SH-SY5Y (cell line): ENCODE results near the gene RCAN1.

Experiments
- GATA2 ChIP-seq: IDR thresholded peaks from 2 replicates; pipeline ENCODE4 v1.6.1; 2011; ENCODE audit warnings: mild to moderate bottlenecking, low read depth, low read length
- GATA3 ChIP-seq: IDR thresholded peaks from 2 replicates; pipeline ENCODE4 v1.6.1; 2011; ENCODE audit warnings: low read depth, mild to moderate bottlenecking, low read length, moderate library complexity

RCAN1 gene

DNA sequence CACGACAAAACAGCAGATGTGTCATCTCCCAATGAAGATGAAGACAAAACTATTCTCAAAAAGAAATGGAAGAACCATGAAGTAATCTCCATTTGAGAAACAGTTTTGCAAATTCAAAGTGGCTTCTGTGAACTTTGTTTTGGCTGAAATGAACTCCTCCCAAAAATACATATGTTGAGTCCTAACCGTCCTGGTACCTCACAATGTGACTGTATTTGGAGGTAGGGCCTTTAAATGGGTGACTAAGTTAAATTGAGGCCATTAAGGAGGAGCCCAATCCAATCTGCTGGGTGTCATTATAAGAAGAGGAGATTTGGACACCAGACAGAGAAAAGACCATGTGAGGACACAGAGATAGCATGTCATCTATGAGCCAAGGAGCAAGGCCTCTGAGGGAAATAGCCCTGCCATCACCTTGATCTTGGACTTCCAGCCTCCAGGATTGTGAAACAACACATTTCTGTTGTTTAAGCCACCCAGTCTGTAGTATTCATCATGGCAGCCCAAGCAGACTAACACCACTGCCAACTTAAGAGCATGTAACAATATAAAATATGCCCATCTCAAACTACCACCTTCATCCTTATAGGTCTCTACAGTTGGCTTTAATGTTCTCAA, 64.6 kb downstream of the RCAN1 start:
- no peak for TF ChIP-seq GATA3
- no peak for TF ChIP-seq GATA2

DNA sequence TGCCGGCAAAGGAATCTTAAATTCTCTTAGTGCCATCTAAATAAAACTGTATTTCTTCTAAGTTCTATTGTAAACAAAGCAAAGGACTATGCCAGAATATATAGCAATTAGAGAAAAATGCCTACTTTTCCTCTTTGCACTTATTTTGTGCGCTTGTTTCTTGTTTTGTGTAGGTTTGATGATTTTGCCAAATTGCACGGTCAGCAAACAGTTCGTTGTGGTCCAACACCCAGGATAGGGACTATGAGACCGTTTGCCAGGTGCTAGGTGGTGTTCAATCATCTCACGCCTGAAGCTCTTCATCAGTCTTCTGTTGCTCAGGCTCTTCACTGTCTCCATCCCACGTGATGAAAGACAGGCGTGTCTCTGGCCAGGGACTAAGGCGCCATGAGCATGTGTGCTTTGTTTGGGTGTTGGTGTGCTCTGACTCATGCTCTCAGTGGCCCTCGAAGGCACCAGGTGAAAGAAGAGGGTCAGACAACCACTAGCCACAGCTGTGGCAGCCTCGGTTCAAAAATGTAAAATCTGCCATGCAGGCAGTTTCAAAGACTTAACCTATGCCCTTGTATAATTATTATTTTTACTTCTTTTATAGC, 66.0 kb downstream of the RCAN1 start:
- TF ChIP-seq GATA2, result no peak
- TF ChIP-seq GATA3, result no peak

DNA sequence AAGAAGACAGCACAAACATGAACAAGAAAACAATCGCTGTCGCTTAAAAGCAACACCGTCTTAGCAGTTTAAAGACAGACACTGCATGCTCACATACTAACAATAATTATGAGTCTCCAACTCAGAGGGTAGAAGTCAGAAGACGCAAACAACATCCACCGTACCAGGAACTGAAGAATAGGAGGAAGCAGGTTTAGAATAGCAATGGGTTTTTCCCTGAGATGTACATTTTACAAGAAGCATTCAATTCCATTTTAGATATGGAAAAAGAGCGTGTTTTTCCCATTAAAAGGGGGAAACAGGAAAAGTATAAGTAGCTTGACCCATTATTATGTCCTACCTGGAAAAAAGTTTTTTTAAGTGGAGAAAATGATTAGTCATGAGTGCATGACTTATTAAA, 68.4 kb downstream of the RCAN1 start:
- no peak for TF ChIP-seq GATA2
- no peak for TF ChIP-seq GATA3

DNA sequence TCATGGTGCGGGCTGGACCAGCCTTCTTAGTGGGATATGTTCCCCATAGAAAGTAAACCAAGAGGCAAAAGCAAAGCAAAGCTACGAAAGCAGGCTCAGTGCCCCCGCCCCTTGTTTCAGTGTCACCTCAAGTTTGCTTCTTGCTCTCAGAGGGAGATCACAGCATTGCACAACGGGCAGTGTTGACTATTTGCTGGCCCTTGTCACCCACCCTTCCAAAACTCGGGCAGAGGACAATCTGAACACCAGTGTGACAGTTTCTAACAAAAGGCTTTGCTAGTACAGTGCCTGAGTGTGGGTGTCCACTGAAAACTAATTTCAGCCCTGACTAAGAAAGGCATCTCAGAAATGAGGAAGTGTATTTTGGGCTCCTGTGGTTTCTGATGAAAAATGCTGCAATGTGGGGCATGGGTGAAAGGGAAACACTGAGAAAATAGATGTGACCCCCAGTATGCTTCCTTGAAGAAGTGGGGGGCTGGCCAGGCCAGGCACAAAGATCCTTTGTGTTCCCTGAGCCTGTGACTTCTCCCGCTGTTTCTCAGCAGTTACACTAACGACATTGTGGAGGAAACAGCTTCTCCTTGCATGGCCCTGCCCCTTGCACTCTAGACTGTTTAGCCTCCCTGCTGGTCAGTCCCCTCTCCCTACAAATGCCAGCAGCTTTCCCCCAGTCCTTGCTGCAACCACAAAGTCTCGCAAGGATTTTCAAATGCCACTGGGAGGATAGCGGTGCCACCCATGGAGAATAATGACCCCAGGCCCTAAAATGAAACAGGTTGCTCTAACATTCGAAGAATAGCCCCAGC, 69.6 kb downstream of the RCAN1 start:
- TF ChIP-seq GATA2 (no peak), GATA3 (no peak)

DNA sequence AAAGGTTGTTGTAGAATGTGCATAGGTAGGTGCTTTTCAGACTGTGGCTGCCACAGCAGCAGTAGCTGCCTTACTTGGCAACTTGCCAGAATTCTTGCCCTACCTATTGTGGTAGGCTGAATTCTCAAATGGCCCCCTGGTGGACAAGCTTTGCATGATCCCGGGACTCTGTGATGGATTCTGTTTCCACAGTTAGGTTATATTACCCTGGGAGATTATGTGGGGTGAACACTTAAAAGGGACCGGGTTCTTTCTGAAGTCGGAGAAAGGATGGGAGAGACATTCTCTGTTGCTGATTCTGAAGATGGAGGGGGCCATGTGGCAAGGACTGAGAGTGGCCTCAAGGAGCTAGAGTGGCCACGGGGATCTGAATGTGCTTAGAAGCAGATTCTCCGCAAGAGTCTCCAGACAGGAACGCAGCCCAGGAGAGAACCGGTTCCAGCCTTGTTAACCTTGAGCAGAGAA, 70.8 kb downstream of the RCAN1 start:
- TF ChIP-seq GATA3 (no peak), GATA2 (no peak)

DNA sequence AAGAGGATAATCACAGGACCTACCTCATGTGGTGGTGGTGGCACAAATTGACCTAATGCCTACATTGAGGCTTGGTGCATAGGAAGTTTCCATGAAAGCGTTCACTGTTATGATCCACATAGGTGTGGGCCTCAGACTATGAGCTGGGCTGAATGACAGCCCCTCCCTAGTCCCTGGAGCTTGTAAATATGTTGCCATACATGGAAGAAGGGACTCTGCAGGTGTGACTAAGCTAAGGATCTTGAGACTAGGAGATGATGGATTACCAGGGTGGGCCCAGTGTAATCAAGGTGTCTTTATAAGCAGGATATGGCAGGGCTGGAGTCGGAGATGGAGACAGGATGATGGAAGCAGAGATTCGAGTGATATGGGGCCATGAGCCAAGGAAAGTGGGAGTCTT, 71.9 kb downstream of the RCAN1 start:
- TF ChIP-seq GATA3, result no peak
- no peak for TF ChIP-seq GATA2

DNA sequence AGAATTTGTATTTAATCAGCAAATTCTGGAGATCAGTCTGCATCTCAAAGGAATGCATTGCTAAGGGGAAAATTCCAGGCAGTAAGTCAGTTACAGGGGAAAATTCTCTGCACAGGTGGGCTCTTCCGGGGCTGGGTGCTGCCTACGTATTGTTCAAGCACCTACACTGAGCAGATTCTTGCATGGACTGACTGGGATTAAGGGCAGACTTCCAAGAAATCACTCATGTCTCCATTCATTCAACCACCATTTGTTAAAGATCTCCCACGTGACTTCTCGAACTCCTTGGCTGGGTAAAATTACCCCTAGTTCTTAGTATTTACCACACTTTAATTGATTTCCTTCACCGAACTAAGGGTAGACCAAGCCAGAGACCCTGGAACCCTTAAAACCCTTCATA, 74.7 kb downstream of the RCAN1 start:
- no peak for TF ChIP-seq GATA2
- no peak for TF ChIP-seq GATA3

DNA sequence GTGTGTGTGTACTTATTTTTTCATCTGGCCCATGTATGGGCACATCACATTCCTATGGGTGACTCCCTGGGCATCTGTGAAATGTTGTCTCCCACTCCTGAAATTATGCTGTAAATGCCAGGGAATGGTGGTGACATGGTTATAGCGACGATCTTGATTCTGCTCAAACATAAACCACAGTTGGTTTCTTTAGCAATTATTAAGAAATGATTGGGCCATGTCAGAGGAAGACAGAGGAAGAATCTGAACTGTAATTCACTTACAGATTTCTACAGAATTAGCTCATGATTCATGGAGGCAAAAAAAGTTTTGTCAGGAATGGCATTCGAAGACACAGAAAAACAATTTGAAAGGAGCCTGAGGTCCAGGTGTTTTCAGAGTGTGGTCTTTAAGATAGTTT, 77.1 kb downstream of the RCAN1 start:
- TF ChIP-seq GATA2 (no peak), GATA3 (no peak)

DNA sequence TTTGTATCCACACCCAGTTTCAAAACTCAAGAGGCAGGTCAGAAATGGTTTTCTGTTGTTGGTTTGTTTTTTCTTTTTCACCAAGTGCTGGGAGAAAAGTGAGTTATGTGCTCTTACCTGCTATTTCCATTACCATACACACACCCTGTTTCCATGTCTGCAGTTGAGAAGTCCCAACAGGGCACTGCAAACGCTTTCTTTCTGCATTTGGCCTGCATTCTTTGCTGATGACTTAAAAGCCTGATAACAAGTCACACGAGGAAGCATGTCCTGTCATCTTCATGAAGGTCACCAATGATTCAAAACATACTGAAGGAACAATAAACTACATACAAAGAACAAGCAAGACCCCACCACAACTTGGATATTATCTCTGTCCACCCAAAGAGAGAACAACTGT, 78.1 kb downstream of the RCAN1 start:
- TF ChIP-seq GATA3 (no peak), GATA2 (no peak)

DNA sequence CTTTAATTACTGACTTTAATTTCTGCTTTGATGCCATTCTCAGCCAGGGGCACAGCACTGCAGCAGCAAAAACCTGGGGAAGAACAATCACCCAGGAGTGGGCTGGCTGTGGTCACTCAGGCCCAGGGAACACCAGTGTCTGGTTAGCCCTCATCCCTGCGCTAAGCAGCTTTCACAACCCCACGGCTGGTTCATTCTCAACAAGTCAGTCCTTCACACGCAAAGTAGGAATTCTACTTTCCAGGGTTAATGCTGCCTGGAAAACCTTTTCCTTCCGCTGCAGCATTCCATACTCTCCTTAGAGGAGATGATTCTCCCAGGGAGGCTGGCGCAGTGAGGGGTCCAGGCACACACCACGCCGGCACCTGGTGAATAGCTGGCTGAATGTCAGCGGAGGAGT, 78.6 kb downstream of the RCAN1 start:
- TF ChIP-seq GATA3 (no peak), GATA2 (no peak)

DNA sequence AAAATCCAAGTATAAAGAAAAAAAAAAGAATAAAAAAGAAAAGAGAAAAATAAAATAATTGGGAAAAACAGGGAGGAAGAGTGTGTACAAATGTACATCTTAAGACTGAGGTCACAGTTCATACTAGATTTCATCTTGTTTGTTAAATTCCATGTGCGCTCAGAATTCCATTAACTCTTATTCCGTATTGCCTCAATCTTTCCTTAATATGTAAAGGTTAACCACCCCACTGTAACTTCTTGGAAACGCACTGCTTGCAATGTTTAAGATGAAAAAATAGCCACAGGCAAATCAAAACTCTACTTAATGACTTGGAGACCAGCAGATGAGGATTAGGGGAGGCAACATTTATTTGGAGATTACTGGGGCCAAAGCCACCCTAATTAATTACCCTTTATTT, 79.0 kb downstream of the RCAN1 start:
- TF ChIP-seq GATA2, result no peak
- TF ChIP-seq GATA3, result no peak

DNA sequence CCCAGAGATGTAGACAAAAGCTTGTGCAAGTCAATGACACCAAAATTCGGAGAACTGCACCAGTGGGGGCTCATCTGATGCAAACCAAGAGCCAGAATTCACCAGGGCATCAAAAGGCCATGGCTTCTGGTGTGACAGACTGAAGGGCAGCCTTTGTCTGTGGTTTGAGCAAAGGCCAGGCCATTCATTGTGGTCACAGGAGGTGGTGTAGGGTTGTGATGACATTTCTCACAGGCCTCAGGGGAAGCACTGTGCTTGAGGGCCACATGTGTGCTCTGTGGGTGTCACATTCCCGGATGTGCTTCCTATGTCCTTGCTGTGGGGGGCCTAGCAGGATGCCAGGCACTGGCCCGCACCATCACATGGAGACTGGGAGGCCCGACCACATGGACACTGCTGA, 80.4 kb downstream of the RCAN1 start:
- TF ChIP-seq GATA2 (no peak), GATA3 (no peak)

DNA sequence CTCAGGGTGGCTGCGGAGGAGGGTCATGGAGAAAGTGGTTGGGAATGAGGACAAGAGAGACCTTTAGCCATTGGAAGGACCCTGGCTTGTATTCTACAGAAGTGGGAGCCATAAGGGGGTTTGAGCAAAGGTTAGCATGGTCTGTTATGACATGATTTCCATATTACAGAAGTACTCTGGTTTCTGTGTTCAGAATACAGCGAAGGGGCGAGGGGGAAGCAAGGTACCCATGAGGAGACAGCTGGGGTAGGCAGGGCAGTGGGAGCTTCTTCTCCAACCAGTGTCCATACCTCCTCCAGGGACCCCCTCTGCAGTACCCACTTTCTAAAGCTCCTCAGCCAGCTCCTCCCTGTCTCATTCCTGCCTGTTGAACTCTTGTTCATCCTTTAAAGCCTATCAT, 81.0 kb downstream of the RCAN1 start:
- no peak for TF ChIP-seq GATA3
- no peak for TF ChIP-seq GATA2

DNA sequence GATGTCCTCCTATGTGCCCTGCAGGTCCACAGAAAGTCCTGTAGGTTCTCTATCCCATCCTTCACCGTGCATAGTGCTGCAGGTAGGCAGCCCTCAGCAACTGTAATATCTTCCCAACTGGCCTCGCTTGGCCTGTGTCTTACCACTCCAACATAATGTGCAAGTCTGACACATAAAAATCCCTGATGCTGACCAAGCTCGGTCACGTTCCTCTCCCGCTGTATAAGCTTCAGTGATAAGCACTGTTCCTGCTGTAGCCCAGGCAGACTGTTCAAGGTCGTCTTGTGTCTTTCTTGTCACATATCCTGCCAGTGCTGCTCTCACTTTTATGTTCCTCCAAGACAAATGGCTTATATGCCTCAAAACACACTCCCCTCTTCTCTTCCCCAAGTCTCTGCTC, 83.5 kb downstream of the RCAN1 start:
- no peak for TF ChIP-seq GATA2
- TF ChIP-seq GATA3, result no peak

DNA sequence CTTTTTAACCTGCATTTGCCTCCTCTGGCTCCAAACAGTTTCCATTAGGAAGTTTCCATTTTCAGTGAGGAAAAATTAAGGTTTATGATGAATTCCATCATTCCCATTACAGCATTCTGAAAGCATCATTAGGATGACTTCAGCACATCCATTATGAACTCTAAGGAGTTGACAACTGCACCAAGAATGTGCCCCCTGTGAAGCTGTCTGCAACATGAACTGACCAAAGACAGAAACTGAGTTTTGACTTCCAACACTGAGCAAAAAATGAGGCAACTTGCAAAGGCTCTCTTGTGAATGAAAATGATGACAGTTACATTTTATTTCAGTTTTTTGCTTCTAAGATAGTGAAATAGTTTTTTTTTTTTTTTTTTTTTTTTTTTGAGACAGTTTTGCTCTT, 84.7 kb downstream of the RCAN1 start:
- no peak for TF ChIP-seq GATA2
- no peak for TF ChIP-seq GATA3
